Loucy (cell line): Measurements from ENCODE around the gene NKX6-2.

Source experiments
- EZH2phosphoT487 ChIP-seq: fragments of 200-600 bp; IDR thresholded peaks from 2 replicates; pipeline ENCODE4 v1.6.1; 2018; ENCODE audit warnings: antibody characterized with exemption, mild to moderate bottlenecking, moderate library complexity, borderline replicate concordance
- TF ChIP-seq, protein P1 (sequence below): fragments of 200-600 bp; sonication (generic); conservative IDR thresholded peaks from 2 replicates; pipeline ENCODE4 v1.5.1; 2014; ENCODE audit warnings: mild to moderate bottlenecking, antibody characterized with exemption, low read length

DNA sequence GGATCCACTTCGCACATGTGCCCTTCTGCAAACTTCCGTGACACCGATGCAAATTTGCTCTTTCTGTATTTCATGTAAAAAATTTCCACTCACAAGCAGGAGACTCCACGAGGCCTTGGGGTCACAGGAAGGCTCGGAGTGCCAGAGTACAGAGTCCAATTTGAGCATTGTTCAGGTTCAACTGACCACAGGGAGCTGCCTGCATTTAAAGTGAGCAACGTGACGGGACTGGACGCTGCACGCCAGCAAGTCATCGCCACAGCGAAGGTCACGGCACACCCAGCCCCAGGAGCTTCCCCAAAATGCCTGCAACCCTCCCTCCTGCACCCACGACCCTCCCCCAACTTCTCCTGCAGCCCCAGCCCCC is 41.5 kb upstream of the NKX6-2 start:
- TF ChIP-seq, protein P1, sequence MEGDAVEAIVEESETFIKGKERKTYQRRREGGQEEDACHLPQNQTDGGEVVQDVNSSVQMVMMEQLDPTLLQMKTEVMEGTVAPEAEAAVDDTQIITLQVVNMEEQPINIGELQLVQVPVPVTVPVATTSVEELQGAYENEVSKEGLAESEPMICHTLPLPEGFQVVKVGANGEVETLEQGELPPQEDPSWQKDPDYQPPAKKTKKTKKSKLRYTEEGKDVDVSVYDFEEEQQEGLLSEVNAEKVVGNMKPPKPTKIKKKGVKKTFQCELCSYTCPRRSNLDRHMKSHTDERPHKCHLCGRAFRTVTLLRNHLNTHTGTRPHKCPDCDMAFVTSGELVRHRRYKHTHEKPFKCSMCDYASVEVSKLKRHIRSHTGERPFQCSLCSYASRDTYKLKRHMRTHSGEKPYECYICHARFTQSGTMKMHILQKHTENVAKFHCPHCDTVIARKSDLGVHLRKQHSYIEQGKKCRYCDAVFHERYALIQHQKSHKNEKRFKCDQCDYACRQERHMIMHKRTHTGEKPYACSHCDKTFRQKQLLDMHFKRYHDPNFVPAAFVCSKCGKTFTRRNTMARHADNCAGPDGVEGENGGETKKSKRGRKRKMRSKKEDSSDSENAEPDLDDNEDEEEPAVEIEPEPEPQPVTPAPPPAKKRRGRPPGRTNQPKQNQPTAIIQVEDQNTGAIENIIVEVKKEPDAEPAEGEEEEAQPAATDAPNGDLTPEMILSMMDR: no peak
- TF ChIP-seq EZH2phosphoT487: no peak
